H54 (cell line): ENCODE data around the gene PLEKHB1.

ENCODE experiments used
- DNase-seq: peaks from one replicate; pipeline ENCODE4 v3.0.0; 2011; ENCODE audit warnings: low spot score, mixed read lengths; ENCODE audit not compliant: insufficient read length
- FAIRE-seq: peaks from 3 replicates; lab custom pipeline; 2011; peaks lifted over from hg19 to GRCh38; lab: Jason Lieb, UNC
- POLR2A ChIP-seq: IDR thresholded peaks from 2 replicates; pipeline ENCODE4 v1.6.1; 2011; ENCODE audit warnings: low read depth, mild to moderate bottlenecking, low read length

The PLEKHB1 gene

GRCh38 chr11:73635721-73636120, 10.7 kb upstream of the PLEKHB1 start:
- FAIRE-seq = no peak
- no peak for TF ChIP-seq POLR2A
- DNase-seq = no peak

GRCh38 chr11:73636249-73636648, 10.1 kb upstream of the PLEKHB1 start:
- no peak for TF ChIP-seq POLR2A
- DNase-seq = no peak
- no peak for FAIRE-seq

- no peak for TF ChIP-seq POLR2A
- FAIRE-seq = no peak
- DNase-seq = no peak
These were observed 9.4 kb upstream of the PLEKHB1 start for GRCh38 chr11:73637012-73637411.

- DNase-seq (no peak), FAIRE-seq (no peak)
- TF ChIP-seq POLR2A = no peak
These were observed 5.8 kb upstream of the PLEKHB1 start for GRCh38 chr11:73640592-73640991.

- TF ChIP-seq POLR2A = no peak
- FAIRE-seq = no peak
- DNase-seq = no peak
These were observed 4.7 kb upstream of the PLEKHB1 start for GRCh38 chr11:73641668-73642067.

GRCh38 chr11:73645121-73645969, 1.0 kb upstream of the PLEKHB1 start:
- DNase-seq = no peak
- TF ChIP-seq POLR2A = no peak
- no peak for FAIRE-seq

- TF ChIP-seq POLR2A = no peak
- peak; percentile 94 for DNase-seq
- peak; percentile 36 for FAIRE-seq
These were observed 1.2 kb downstream of the PLEKHB1 start for GRCh38 chr11:73647459-73648100.

GRCh38 chr11:73648121-73648520, 1.7 kb downstream of the PLEKHB1 start:
- DNase-seq (no peak), FAIRE-seq (no peak)
- no peak for TF ChIP-seq POLR2A

GRCh38 chr11:73648571-73649046, 2.2 kb downstream of the PLEKHB1 start:
- no peak for TF ChIP-seq POLR2A
- no peak for FAIRE-seq
- DNase-seq = no peak

GRCh38 chr11:73649206-73649605, 2.8 kb downstream of the PLEKHB1 start:
- DNase-seq (no peak), FAIRE-seq (no peak)
- no peak for TF ChIP-seq POLR2A

GRCh38 chr11:73650400-73650799, 4.0 kb downstream of the PLEKHB1 start:
- no peak for TF ChIP-seq POLR2A
- no peak for FAIRE-seq

GRCh38 chr11:73651252-73651651, 4.9 kb downstream of the PLEKHB1 start:
- no peak for DNase-seq
- TF ChIP-seq POLR2A = no peak

More at GRCh38 chr11:73650400-73650799, 4.0 kb downstream of the PLEKHB1 start:
- DNase-seq = no peak

GRCh38 chr11:73651661-73652045, 5.3 kb downstream of the PLEKHB1 start:
- DNase-seq (no peak), FAIRE-seq (no peak)
- TF ChIP-seq POLR2A = no peak

More at GRCh38 chr11:73651252-73651651, 4.9 kb downstream of the PLEKHB1 start:
- FAIRE-seq = no peak

- DNase-seq = no peak
- TF ChIP-seq POLR2A = no peak
- no peak for FAIRE-seq
These were observed 5.8 kb downstream of the PLEKHB1 start for GRCh38 chr11:73652046-73652730.
